B cell (primary cell): ENCODE measurements around the gene IL10. TPM values are rescaled to one million over a fixed set of nuclear protein-coding genes. Genes with fewer than 3 reads are reported as not detected.

Experiments used
- ATAC-seq: fragments of 200-7000 bp; cut with Tn5 transposase; one replicate; pipeline ENCODE4 v1.10.0; 2021; ENCODE audit warnings: low read depth, mild to moderate bottlenecking, moderate number of reproducible peaks, moderate library complexity
- CTCF ChIA-PET: fragments of 350-600 bp; sonication (Branson Sonifier 250); formaldehyde crosslinking; loops from one replicate; lab custom pipeline; 2021; ENCODE audit warnings: antibody characterized with exemption, inconsistent platforms; lab: Charles Lee
- POLR2A ChIA-PET: fragments of 350-600 bp; sonication (Branson Sonifier 250); formaldehyde crosslinking; loops from one replicate; lab custom pipeline; 2021; ENCODE audit warnings: antibody characterized with exemption; lab: Charles Lee
- DNase-seq: peaks from one replicate; pipeline ENCODE4 v3.0.0; 2013
- H2AFZ ChIP-seq: 2 replicates; pipeline ENCODE4 v1.6.1; 2012; ENCODE audit warnings: mild to moderate bottlenecking, low read depth, low read length; ENCODE audit not compliant: insufficient read depth, poor library complexity, severe bottlenecking
- H3K27ac ChIP-seq, 2 donors: 1 replicate in 1 of 2; 2 replicates in 1 of 2; pipeline ENCODE4 v1.5.1; 2012 to 2013; ENCODE audit warnings: low read length in 2 of 2, mild to moderate bottlenecking in 2 of 2, moderate library complexity in 1 of 2
- H3K27me3 ChIP-seq, 4 experiments: fragments of 200-600 bp in 1 of 4; sonication (generic) in 1 of 4; replicated peaks in 1 of 4; 1 replicate in 2 of 4; 2 replicates in 2 of 4; pipeline versions ENCODE4 v1.6.1 to v1.7.0; 2013 to 2016; ENCODE audit warnings: low read length in 3 of 4, mild to moderate bottlenecking in 2 of 4, mixed read lengths in 1 of 4, moderate library complexity in 1 of 4; ENCODE audit not compliant: insufficient read depth in 4 of 4, control insufficient read depth in 3 of 4; ENCODE audit errors: control extremely low read depth in 1 of 4
- H3K36me3 ChIP-seq, 2 experiments: replicated peaks in 1 of 2; 1 replicate in 1 of 2; 2 replicates in 1 of 2; pipeline versions ENCODE4 v1.6.1 to v1.7.1; 2013; ENCODE audit warnings: low read length in 1 of 2; ENCODE audit not compliant: insufficient read depth in 2 of 2, control insufficient read depth in 1 of 2; ENCODE audit errors: control extremely low read depth in 1 of 2, extremely low read depth in 1 of 2
- H3K4me1 ChIP-seq, 2 donors: fragments of 200-600 bp in 1 of 2; sonication (generic) in 1 of 2; 1 replicate in 1 of 2; 2 replicates in 1 of 2; pipeline versions ENCODE4 v1.5.1 to v1.6.1; 2013 to 2017; ENCODE audit warnings: low read length in 2 of 2; ENCODE audit not compliant: control insufficient read depth in 2 of 2, insufficient read depth in 2 of 2
- H3K4me2 ChIP-seq: replicated peaks from 2 replicates; pipeline ENCODE3; 2012; ENCODE audit warnings: mild to moderate bottlenecking, low read depth, low read length; ENCODE audit not compliant: poor library complexity, severe bottlenecking
- H3K4me3 ChIP-seq, 5 experiments: fragments of 200-600 bp in 1 of 5; sonication (generic) in 1 of 5; 1 replicate in 3 of 5; 2 replicates in 2 of 5; pipeline versions ENCODE4 v1.5.1 to v1.7.0; 2011 to 2016; ENCODE audit warnings: low read length in 4 of 5, mild to moderate bottlenecking in 4 of 5, low read depth in 2 of 5, control low read depth in 1 of 5, moderate library complexity in 1 of 5; ENCODE audit not compliant: insufficient read depth in 1 of 5; ENCODE audit errors: control extremely low read depth in 1 of 5, extremely low read depth in 1 of 5
- H3K79me2 ChIP-seq: fragments of 200-600 bp; sonication (generic); one replicate; pipeline ENCODE4 v1.6.0; 2016; ENCODE audit warnings: low read length; ENCODE audit not compliant: control insufficient read depth, insufficient read depth
- H3K9ac ChIP-seq: fragments of 200-600 bp; sonication (generic); 2 replicates; pipeline ENCODE4 v1.6.1; 2017; ENCODE audit warnings: mild to moderate bottlenecking, low read length, moderate library complexity
- H3K9me3 ChIP-seq, 3 donors: one replicate each; pipeline versions ENCODE4 v1.6.1 to v1.7.1; 2013; ENCODE audit warnings: low read length in 2 of 3; ENCODE audit not compliant: control insufficient read depth in 2 of 3, insufficient read depth in 1 of 3; ENCODE audit errors: control extremely low read depth in 1 of 3
- H4K20me1 ChIP-seq: 2 replicates; pipeline ENCODE4 v1.6.0; 2012; ENCODE audit warnings: mild to moderate bottlenecking, low read length; ENCODE audit not compliant: insufficient read depth, control insufficient read depth, poor library complexity, severe bottlenecking
- H3K27ac Mint-ChIP-seq: one replicate; pipeline ENCODE4 v1.8.0; 2021; ENCODE audit warnings: mixed read lengths
- H3K27me3 Mint-ChIP-seq: one replicate; pipeline ENCODE4 v1.8.0; 2021; ENCODE audit warnings: mixed read lengths
- H3K4me1 Mint-ChIP-seq: one replicate; pipeline ENCODE4 v1.8.0; 2021; ENCODE audit warnings: mixed read lengths
- H3K4me3 Mint-ChIP-seq: one replicate; pipeline ENCODE4 v1.8.0; 2021; ENCODE audit warnings: mixed read lengths
- H3K9me3 Mint-ChIP-seq: one replicate; pipeline ENCODE4 v1.8.0; 2022; ENCODE audit warnings: mixed read lengths; ENCODE audit not compliant: insufficient read depth
- EZH2 ChIP-seq: IDR thresholded peaks from 2 replicates; pipeline ENCODE4 v1.6.1; 2012; ENCODE audit warnings: borderline replicate concordance, low read depth, mild to moderate bottlenecking, moderate library complexity, low read length; ENCODE audit not compliant: insufficient read depth, poor library complexity, severe bottlenecking
- WGBS: methylation state at CpG from one replicate; pipeline ENCODE4 v1.1.5; 2013; ENCODE audit warnings: missing lambda C conversion rate; ENCODE audit not compliant: insufficient coverage; 5-methylcytosine and 5-hydroxymethylcytosine counted together
- intact Hi-C: fragments of 100-400 bp; cut with micrococcal nuclease; formaldehyde crosslinking; loops from one replicate; pipeline ENCODE4 v1.10.0; 2022
- polyA plus RNA-seq: library from polyadenylated mRNA; depleted of rRNA; stranded (reverse); fragments of >200 nt; gene quantifications from 2 replicates; pipeline ENCODE4 v1.2.3, GENCODE V29; 2012
- total RNA-seq, 2 donors: library from RNA; stranded (reverse); fragments of 120-200 nt in 1 of 2; gene quantifications; 1 replicate in 1 of 2; 2 replicates in 1 of 2; pipeline versions ENCODE4 v1.2.3 to v1.2.4, GENCODE V29; 2013 to 2022
- TF ChIP-seq, protein P1 (sequence below): fragments of 200-600 bp; IDR thresholded peaks from one replicate; pipeline ENCODE4 v1.8.0; 2022; ENCODE audit warnings: antibody characterized with exemption, mild to moderate bottlenecking

Gene IL10
- total and polyA plus RNA-seq, 2 donors (not counting 1 experiment from before 2014, with no cell fraction given), result 0.37 to 0.69 TPM

DNA sequence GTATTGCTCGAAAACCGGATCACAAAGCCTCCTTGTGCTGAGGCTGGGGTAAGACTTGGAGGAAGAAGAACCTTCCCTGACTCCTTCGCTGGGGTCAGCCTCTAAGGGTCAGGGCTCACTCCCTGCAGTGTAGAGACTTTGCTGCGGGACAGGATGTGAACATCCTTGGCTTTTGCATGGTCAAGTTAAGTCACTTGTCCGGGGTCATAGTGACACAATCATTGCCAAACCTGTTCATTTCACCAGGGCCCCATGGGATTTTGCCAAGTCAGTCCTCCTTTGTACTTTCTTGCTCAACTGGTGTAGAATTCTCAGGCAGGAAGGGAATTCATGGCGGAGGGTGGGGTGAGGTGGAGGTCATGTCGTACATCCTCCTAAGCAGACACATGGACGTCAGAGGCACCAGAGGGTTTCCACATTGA lies 24.7 kb upstream of the IL10 start:
- Mint-ChIP-seq H3K27ac (no peak overlapping the region), H3K4me3 (no peak overlapping the region), H3K4me1 (peaks cover 62% of the 10 kb centered on the region), H3K27me3 (no peaks in the 10 kb centered on the region), H3K9me3 (no peaks in the 10 kb centered on the region)
- DNase-seq (no peak), ATAC-seq (no peak)
- POLR2A ChIA-PET, result no interaction called here
- H2AFZ ChIP-seq, result no peak overlapping the region
- H4K20me1 ChIP-seq, result no peaks in the 10 kb centered on the region
- H3K36me3 ChIP-seq, result no peaks in the 10 kb centered on the region
- TF ChIP-seq, protein P1, sequence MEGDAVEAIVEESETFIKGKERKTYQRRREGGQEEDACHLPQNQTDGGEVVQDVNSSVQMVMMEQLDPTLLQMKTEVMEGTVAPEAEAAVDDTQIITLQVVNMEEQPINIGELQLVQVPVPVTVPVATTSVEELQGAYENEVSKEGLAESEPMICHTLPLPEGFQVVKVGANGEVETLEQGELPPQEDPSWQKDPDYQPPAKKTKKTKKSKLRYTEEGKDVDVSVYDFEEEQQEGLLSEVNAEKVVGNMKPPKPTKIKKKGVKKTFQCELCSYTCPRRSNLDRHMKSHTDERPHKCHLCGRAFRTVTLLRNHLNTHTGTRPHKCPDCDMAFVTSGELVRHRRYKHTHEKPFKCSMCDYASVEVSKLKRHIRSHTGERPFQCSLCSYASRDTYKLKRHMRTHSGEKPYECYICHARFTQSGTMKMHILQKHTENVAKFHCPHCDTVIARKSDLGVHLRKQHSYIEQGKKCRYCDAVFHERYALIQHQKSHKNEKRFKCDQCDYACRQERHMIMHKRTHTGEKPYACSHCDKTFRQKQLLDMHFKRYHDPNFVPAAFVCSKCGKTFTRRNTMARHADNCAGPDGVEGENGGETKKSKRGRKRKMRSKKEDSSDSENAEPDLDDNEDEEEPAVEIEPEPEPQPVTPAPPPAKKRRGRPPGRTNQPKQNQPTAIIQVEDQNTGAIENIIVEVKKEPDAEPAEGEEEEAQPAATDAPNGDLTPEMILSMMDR, result no peak
- no peak for TF ChIP-seq EZH2
- H3K79me2 ChIP-seq, result no peaks in the 10 kb centered on the region
- intact Hi-C loops, result no loop called here
- peaks cover 23 to 41% of the 10 kb centered on the region in 2 donors for H3K4me1 ChIP-seq
- WGBS, result 94% methylated on average over 5 of the region's 8 CpGs
- H3K9me3 ChIP-seq, result no peaks in the 10 kb centered on the region
- no peak overlapping the region for H3K4me2 ChIP-seq
- CTCF ChIA-PET, result interaction anchor here (1.1 to 4.0 kb wide), 6 partner anchors 11 to 186 kb away, joined by 4 to 39 read pairs (median 16); no protein-coding TSS in a partner anchor
- no peaks in the 10 kb centered on the region for H3K27me3 ChIP-seq
- no peak overlapping the region for H3K27ac ChIP-seq
- no peak overlapping the region for H3K9ac ChIP-seq
- H3K4me3 ChIP-seq, result no peak overlapping the region

DNA sequence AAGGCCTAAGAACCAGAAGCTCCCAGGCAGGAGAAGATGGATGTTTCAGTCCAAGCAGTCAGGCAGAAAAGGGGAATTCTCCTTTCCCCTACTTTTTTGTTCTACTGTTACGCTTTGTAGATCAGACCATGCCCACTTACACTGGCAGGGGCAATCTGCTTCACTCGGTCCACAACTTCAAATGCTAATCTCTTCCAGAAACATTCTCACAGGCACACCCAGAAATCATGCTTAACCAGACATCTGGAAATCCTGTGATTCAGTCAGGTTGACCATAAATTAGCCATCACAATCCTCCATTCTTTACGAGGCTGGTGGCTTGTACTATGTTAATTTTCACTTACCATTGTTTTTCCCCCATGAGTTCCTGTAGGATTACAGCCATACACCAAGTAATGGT lies 23.8 kb upstream of the IL10 start:
- POLR2A ChIA-PET, result no interaction called here
- CTCF ChIA-PET, result interaction anchor here (0.8 to 2.5 kb wide), 6 partner anchors 8 to 132 kb away, joined by 3 to 12 read pairs (median 4); no protein-coding TSS in a partner anchor

More for the DNA sequence above, 23.8 kb upstream of the IL10 start:
- Mint-ChIP-seq H3K27me3 (no peaks in the 10 kb centered on the region), H3K4me3 (no peak overlapping the region), H3K9me3 (no peaks in the 10 kb centered on the region), H3K27ac (no peak overlapping the region), H3K4me1 (peaks cover 63% of the 10 kb centered on the region)
- TF ChIP-seq, protein P1, result no peak
- TF ChIP-seq EZH2, result no peak
- no peaks in the 10 kb centered on the region for H3K27me3 ChIP-seq
- DNase-seq, result no peak
- no peaks in the 10 kb centered on the region for H3K79me2 ChIP-seq
- no peaks in the 10 kb centered on the region for H4K20me1 ChIP-seq
- peaks cover 23 to 46% of the 10 kb centered on the region in 2 donors for H3K4me1 ChIP-seq
- H3K27ac ChIP-seq, result no peak overlapping the region
- no peaks in the 10 kb centered on the region for H3K9me3 ChIP-seq
- no peaks in the 10 kb centered on the region for H3K36me3 ChIP-seq
- no peak for ATAC-seq
- intact Hi-C loops, result no loop called here
- 80% methylated on average over 2 of the region's 3 CpGs for WGBS
- no peak overlapping the region for H3K4me3 ChIP-seq
- H3K4me2 ChIP-seq, result no peak overlapping the region
- H3K9ac ChIP-seq, result no peak overlapping the region
- no peak overlapping the region for H2AFZ ChIP-seq
